Measurements from ENCODE around the gene SETD5.

Gene SETD5, protein sequence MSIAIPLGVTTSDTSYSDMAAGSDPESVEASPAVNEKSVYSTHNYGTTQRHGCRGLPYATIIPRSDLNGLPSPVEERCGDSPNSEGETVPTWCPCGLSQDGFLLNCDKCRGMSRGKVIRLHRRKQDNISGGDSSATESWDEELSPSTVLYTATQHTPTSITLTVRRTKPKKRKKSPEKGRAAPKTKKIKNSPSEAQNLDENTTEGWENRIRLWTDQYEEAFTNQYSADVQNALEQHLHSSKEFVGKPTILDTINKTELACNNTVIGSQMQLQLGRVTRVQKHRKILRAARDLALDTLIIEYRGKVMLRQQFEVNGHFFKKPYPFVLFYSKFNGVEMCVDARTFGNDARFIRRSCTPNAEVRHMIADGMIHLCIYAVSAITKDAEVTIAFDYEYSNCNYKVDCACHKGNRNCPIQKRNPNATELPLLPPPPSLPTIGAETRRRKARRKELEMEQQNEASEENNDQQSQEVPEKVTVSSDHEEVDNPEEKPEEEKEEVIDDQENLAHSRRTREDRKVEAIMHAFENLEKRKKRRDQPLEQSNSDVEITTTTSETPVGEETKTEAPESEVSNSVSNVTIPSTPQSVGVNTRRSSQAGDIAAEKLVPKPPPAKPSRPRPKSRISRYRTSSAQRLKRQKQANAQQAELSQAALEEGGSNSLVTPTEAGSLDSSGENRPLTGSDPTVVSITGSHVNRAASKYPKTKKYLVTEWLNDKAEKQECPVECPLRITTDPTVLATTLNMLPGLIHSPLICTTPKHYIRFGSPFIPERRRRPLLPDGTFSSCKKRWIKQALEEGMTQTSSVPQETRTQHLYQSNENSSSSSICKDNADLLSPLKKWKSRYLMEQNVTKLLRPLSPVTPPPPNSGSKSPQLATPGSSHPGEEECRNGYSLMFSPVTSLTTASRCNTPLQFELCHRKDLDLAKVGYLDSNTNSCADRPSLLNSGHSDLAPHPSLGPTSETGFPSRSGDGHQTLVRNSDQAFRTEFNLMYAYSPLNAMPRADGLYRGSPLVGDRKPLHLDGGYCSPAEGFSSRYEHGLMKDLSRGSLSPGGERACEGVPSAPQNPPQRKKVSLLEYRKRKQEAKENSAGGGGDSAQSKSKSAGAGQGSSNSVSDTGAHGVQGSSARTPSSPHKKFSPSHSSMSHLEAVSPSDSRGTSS (N-terminal part only)

DNA sequence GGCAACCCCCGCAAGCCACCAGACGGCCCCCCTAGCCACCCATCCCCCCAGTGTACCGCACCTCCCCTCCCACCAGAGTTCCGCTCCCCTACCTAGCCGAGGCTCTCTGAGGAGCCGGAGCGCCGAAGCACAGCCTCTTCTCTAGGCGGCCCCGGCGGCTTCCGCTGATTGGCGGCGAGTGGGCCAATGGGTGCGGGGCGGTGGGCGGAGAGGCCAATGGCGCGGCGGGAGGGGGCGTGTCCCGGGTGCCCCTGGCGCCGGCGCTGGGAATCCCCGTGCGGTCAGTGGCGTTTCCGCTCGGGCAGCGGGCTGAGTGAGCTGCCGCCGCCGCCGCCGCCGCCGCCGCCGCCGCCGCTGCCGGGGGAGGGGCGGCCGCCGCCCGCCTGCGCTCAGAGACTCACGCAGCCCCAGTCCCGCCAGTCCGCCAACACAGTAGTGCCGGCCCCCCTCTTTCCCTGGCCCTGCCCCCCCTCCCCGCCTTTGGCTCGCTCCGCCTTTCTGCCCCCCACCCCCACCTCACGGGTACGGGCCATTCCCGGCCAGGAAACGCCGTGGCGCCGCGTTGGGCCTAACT lies at the start of gene SETD5:
Gene SETD5, plus strand, starts transcription at position 284 of the 574 bp plus-strand sequence. CDS start 31,324 bp downstream, outside the sequence.
- peak; percentile 100 for DNase-seq

DNA sequence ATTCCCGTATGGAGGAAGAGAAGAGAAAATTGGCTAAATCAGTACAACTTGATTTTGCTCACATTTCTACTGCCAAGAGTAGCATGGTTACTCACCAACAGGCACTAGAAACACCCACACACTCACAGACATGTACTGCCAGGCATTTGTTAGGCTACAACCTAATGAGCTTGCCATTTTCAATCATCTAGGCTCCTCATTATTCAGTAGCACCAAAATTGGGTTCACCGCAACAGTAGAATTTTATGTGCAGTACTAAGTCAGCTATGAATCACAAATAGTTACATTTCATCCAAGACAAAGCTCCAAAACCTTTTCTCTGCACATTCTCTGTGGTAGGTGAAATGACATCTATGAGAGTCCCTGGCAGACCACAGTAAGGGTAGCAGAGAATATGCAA lies 49.5 kb upstream of the SETD5 start:
- DNase-seq = no peak

DNA sequence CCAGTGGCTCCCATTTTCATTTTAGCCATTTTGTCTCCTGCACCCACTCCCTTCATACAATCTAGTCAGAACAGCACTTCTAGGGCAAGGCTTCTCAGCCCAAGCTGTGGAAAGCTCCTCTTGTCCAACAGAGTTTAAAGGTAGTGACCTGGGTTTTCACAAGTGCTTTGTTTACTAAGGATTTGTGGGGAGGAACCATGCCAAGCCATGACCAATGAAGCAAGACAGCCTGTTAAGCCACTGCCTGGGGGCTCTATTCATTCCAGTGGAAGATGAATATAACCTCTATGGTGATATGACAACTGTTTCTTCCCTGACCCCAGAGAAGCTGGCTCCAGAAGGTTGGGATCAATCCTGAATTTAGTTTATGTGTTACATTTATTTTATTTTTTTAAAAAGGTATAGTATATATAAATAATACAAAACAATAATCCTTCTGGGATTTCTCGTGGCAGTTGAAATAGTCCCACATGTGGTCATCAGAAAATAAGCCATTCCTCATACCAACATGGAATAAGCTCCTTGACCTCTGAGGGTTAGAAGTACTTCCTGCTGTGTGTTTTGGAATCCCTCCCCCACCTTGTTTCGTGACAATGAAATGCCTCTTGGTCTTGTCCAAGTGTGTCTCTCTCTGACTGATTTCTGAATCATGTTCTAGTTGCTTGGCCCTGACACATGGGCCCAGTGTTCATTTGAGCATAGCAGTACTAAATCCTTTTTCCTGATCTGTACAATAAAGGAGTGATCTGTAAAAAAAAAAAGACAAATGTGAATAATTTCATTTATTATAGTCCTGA lies 47.9 kb upstream of the SETD5 start:
- no peak for DNase-seq

DNA sequence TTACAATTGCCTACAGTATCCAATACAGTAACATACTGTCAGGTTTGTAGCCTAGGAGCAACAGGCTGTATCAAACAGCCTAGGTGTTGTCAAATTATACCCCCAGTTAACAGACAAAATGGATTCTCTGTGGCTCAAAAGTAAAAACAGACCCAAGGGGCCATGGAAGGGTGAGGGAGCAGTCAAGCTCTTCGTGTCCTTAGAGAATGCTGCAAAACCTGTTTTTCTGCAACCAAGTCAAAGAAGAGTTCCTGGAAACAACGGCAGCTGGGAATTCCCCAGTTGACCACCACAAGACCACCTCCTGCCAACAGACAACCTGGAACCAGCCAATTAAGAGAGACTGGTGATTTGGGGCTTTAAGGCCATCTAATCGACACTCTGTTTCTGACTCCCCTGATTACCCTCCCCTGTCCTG lies 45.7 kb upstream of the SETD5 start:
- DNase-seq = no peak

DNA sequence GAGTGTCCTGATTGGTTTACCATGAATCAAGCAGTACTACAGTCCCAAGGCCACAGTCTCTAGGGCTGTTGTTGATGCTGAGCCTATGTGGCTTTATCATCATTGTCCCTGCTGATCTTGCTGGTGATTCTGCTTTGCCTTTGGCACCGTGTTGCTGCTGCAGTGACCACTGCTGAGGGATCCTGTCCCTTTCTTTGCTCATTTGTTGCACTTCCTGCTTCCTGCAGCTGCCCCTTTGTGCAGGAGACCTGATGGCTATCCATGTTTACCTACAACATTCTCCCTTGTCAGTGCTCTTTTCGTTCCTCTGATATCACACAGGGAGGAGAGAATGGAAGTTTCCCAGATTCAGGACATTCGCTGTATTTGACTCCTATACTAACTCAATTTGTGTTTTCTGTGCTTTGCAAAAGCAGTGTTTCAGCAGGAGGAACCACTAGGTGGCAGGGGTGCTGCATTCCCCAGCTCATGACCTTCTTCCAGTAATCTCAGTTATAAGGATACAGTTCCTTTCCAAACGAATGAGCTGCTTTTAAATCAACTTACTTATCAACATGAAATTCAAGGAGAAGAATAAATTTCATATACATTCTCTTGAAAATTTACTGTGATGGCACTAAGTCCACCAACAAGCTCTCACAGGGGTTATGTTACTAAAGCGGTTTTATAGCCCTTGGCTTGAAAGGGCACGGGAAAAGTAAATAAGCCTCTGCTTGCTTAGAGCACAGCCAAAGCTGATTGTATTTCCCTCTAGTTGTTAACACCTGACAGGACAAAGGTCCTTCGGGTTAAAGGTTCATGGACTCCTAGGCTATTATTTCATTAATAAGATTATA lies 44.3 kb upstream of the SETD5 start:
- peak; percentile 64 for DNase-seq

DNA sequence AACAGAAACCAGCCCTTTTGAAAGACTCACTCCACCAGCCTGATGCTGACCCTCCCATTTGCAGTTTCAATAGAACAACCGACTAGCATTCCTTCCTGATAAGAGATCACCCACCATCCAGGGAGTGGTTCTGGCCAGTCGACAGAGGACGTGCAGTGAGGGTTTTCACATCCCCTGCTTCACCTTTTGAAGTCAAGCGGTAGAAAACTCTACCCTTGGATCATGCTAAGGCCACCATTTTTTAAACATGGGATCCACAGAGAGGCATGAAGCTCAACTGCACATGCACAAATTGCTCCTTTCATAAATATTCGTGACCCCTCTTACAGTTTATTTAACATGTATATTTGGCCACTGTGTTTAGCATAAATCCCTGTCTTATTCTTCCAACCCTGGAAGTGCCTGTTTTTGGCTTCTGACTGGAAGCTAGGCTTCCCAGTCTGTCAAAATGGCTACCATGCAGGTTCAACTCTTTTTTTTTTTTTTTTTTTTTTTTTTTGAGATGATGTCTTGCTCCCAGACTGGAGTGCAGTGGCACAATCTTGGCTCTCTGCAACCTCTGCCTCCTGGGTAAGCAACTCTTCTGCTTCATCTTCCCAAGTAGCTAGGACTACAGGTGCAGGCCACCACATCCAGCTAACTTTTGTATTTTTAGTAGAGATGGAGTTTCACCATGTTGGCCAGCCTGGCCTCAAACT lies 35.6 kb upstream of the SETD5 start:
- no peak for DNase-seq

DNA sequence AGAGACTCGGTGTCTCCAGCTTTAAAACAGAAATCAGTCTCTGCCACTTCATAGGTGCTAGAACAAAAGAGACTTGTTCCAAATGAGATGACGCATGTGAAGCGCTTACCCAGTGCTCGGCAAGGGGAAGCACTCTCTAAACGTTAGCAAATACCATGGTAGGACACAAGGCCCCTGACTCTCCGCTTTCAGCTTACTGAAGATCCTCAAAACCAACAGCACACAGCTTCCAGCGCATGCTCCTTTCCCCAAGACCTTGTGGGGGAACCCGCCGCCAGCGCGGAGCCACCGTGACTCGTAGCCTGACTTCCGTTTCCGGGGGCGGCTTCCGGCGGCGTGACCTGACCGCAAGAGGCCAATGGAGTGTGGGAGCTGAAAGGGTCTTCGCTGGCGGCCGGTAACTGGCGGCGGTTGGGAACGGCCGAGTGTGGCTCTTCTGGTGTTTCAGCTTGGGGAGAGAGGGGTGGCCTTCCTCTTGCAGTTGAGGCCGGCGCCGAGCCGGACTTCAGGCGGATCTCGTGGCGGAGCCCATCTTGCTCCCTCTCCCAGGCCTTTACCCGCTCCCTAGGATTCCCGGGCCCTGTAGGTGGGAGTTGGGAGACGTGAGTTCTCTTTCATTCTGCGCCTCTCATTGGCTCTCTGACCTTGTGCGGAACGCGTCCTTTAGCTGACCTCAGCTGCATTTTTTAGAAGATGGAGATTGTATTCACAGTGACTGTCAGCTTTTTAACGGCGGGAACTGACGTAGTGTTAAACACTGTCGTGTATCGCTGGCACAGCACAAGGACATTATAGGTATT lies 34.5 kb upstream of the SETD5 start, which contains the start of gene THUMPD3:
Gene THUMPD3, plus strand, starts transcription at position 324 of the 800 bp plus-strand sequence. CDS start 2,015 bp downstream, outside the sequence.
- DNase-seq = peak; percentile 96

DNA sequence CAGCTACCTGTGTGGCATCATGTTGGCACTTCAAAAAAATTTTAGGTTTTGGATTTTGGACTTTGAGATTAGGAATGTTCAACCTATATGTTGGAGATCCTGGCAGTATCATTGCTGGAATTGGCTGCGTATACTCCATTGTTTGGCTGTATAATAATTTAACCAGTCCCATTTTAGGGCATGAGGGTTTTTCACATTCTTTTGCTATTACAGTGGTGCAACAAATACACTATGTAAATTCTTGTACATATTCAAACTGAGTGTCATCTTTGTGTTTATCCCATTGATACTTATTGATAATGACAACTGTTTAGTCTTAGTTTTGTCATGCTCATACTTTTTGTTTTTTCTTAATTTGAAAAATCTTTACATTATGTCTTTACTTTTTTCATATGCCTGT lies 27.9 kb upstream of the SETD5 start:
- DNase-seq = no peak

DNA sequence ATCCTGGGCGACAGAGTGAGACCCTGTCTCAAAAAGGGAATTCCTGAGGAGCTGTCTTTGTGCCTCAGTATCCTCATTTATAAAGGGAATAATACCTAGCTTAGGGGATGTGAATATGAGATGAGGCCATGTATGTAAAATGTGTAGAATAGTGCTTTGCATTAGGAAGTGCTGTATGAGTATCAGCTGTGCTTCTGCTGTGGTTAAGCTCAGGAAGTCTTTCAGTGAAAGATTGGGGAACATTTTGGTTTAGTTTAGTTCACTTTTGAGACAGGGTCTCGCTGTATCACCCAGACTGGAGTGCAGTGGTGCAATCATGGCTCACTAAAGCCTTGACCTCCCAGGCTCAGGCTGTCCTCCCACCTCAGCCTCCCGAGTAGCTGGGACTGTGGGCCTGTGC lies 23.9 kb upstream of the SETD5 start:
- no peak for DNase-seq

DNA sequence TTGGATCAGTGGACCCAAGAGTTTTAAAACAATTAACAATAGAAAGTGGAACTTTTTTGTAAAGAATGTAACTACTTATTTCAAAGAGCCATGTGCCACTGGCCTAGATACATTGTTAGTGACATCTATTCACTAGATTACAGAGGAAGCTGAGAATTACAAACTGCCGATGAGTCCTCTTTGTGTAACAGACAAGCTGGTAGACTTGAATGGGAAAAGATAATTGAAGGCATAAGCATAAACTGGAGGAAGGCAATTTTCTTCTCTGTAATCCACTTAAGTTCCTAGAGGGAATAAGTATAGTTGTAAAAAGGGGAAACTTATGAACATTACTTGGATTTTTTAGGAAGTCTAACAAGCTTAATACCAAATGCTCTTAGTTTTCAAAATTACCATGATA lies 19.4 kb upstream of the SETD5 start:
- no peak for DNase-seq

DNA sequence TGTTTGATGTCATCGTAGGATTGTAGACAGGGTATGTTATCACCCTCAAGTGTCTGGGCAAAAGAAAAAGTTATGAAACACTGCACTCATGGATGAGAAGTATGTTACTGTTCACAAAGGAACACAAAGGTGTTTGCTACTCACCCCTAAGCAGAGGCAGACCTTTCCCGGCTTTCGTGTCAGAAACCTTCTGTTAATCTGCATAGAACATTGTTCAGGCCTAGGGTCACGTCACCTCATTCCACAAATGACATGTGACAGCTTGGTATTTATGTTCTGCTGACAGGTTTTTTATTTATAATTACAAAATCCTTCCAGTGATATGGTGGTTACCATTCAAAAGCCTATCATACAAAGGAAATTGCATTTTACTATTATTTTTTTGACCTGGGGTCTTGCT lies 18.1 kb upstream of the SETD5 start:
- DNase-seq = no peak

DNA sequence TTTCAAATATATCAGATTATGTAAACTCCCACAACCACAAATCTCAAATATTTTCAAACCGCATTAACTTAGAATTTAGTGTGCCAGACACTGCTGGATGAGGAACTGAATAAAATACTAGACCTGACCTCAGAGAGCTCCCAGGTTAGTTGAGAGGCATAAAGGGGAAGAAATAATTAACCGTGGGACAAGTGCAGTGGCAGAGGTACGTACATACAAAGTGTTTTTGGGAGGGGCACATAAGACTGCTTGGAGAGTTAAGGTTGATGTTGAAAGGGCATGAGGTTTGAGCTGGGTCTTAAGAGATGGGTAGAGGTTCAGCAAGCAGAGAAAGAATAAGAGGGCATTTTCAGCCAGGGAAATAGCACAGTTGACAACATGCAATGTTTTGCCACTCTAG lies 17.4 kb upstream of the SETD5 start:
- DNase-seq = no peak

DNA sequence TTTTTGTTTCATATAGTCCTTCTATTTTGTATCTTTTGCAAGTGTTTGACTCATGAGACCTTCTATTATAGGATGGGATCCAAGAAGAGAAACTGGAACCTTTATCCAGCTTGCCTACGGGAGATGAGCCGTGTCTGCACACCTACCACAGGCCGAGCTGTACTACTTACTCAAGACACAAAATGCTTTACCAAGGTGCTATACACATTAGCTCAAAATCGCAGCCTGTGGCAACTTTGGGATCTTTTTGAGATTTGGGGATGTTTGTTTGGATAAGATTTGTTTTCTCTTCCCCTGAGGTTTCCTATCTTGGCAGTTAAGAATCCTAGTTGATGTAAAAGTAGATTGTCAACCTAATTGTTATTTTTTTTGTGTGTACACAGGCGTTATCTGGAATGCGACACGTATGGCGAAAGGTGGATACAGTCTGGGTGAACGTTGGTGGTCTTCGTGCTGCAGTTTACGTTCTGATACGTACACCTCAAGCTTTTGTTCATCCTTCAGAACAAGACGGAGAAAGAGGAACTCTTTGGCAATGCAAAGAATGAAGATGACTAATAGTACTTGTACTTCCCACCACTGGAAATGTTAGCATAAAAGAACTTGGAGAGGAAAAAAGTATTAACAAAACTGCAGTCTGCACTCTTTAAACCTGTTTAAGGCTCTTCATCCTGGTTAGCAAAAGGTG lies 13.1 kb upstream of the SETD5 start:
- DNase-seq = no peak

DNA sequence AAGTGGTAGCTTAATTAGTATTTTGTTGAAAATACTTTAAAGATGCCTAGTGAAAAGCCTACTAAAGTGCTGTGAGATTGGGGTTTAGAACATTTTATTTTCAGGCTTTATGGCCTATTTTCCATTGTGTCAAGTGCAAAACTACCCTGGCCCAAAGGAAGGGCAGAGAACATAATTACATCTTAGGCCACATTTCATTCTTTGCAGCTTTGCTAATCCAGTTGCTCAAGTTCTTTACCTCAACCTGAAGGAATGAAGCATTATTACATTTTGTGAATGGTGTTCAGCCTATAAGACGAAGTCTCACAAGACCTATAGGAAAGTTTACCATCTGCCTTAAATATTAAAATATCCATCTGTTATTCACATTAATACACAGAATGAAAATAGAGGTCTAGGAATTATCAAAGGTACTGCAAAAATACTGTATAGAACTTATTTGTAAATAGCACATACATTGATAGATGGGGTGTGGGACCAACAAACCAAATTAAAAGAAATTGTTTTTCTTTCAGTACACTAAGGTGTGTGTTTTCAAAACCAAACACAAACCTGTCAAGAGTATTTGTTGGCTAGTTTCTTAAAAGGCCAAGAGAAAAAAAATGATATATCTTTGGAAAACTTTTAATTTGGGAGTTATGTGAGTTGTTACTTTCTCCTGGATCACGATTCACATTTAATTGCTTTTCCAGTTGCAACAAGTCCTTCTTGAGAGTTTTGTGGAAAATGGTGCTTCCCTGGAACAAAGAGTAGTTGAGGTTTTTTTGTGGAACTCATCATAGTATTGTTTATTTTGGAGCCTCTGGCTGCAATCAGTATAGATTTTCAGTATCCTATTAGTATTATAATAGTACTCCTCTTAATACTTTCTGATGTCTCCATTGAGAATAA lies 12.0 kb upstream of the SETD5 start:
- no peak for DNase-seq

DNA sequence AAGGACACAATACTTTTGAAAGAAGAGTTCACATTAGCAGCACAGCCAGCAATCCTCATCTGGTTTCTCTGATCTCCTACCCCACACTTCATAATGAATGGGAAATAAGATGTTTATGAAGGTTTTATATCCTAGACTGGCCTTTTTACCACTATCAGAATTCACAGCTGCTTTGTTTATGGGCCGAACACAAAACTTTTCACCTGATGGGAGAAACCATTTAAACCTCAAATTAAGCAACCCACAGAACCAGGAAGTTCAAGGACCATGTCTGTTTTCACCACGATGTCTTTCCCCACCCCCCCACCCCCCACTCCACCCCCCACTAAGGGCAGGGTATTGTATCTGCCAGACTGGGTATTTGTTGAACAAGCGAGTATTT lies 11.3 kb upstream of the SETD5 start:
- no peak for DNase-seq

DNA sequence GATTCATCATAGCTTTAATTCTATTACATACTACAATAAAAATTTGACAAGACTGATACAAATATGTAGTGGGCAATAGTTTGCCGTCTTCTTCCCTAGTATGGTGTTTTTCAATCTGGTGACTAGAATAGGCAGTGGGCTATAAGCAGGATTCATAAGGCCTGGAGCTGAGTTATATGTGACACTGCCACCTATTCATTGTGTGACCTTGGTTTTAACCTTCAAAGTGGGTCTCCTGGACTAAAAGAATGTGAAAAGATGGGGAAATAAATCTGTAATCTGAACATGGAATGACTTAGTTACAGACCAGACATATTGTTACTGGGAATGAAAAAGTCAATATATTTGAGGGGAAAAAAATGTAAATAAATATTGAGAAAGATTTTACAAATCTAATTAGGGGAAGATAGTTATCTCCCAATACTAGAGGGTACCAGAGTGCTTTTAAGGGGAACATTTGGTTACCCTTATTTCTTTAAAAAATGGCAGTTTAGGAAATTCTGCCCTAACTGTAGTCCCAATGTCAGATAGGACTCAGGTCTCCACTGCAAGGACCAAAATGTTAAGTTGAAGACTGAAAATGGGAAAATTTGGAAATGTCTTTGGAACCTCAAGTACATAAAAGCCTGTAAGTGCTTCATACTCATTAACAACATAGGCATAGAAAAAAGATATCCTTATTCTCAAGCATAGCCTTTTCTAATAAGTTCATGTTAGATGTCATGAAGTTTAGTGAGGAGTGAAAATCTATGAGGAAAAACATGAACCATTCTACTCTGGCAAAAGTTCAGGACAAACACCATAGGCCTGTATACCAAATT lies 10.7 kb upstream of the SETD5 start:
- no peak for DNase-seq

DNA sequence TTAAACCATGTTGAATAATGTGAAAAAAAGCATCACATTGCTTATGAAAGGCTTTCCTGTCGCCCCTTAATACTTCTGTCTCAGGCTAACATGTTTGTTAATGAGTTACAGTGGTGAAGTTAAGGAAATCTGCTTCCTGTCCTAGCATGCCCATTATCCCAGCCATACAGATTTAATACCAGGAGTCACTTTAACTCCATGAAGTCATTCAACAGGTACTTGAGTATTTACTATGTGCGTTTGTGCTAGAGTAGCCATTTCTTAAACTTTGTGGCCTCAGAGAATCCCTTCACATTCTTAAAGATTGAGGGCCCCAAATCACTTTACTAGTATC lies 10.1 kb upstream of the SETD5 start:
- no peak for DNase-seq
